Body of pancreas (tissue), 4 donors: ENCODE data around the gene TP53BP1.

ENCODE experiments used
- POLR2A ChIP-seq, 3 donors: fragments of 450-650 bp; IDR thresholded peaks; one replicate each; pipeline ENCODE4 v1.6.1; 2016; ENCODE audit warnings: antibody characterized with exemption in 3 of 3, mild to moderate bottlenecking in 2 of 3
- TF ChIP-seq, protein P1 (sequence below), 7 experiments: fragments of 450-650 bp in 4 of 7; fragments of 200-600 bp in 3 of 7; sonication (generic) in 3 of 7; IDR thresholded peaks; one replicate each; pipeline ENCODE4 v1.5.1; 2016 to 2019; ENCODE audit warnings: antibody characterized with exemption in 7 of 7

DNA sequence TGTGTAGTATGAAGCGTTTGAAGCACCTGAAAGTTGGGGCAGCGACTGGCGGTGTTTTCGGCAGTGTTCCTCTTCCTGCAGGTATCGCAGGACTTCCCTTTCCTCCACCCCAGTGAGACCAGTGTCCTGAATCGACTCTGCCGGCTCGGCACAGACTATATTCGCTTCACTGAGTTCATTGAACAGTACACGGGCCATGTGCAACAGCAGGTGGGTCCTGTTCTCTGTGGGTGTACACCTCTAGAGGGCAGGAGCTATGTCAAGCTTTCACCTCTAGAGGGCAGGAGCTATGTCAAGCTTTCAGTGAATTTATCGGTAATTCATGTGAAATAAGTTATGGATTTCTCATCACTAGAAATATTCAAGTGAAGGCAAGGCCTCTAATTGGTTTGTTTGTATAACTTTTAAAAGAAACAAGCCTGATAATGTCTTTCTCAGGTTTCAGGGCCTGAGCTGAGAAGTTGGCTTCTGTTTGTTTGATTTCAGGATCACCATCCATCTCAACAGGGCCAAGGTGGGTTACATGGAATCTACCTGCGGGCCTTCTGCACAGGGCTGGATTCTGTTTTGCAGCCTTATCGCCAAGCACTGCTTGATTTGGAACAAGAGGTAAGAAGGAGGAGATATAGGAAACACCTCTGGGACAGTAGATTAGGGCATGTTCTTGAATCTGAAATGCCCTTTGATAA, 116.8 kb downstream of the TP53BP1 start:
- TF ChIP-seq, protein P1, sequence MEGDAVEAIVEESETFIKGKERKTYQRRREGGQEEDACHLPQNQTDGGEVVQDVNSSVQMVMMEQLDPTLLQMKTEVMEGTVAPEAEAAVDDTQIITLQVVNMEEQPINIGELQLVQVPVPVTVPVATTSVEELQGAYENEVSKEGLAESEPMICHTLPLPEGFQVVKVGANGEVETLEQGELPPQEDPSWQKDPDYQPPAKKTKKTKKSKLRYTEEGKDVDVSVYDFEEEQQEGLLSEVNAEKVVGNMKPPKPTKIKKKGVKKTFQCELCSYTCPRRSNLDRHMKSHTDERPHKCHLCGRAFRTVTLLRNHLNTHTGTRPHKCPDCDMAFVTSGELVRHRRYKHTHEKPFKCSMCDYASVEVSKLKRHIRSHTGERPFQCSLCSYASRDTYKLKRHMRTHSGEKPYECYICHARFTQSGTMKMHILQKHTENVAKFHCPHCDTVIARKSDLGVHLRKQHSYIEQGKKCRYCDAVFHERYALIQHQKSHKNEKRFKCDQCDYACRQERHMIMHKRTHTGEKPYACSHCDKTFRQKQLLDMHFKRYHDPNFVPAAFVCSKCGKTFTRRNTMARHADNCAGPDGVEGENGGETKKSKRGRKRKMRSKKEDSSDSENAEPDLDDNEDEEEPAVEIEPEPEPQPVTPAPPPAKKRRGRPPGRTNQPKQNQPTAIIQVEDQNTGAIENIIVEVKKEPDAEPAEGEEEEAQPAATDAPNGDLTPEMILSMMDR (IDR thresholded peaks at IDR 0.05), result peak; percentile 17 to 55 (median 44)
- TF ChIP-seq POLR2A (IDR thresholded peaks at IDR 0.05), result no peak
